Measurements from ENCODE around the gene AIG1. TPM values are rescaled to one million over a fixed set of nuclear protein-coding genes. Genes with fewer than 3 reads are reported as not detected.
"Not testable (repeated sequence)": the region's sequence is repeated elsewhere in the genome, so short reads cannot be mapped to it uniquely, and the experiment has no call there.

The AIG1 gene
- total RNA-seq, 1 donor from 2014 or later, result 81.4 TPM

DNA sequence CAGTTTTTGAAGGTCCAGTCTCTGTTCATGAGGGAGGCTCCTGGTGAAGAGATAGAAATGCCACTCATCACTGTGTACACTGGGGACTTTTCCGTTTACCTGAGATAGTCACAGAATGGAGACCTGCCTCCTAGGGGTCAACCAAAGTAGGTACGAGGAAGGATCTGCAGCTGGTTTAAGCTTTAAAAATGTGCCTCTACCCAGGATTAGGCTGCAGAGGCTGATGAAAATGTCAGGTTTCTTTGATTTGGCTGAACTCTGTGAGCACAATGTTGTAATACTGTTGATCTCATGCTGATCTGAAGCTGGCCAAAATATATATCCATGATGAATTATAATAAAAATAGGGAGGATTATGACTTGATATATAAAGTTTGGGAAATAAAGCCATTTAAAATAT is 207.1 kb downstream of the AIG1 start:
- no peak for DNase-seq (ENCODE audit: low spot score)

DNA sequence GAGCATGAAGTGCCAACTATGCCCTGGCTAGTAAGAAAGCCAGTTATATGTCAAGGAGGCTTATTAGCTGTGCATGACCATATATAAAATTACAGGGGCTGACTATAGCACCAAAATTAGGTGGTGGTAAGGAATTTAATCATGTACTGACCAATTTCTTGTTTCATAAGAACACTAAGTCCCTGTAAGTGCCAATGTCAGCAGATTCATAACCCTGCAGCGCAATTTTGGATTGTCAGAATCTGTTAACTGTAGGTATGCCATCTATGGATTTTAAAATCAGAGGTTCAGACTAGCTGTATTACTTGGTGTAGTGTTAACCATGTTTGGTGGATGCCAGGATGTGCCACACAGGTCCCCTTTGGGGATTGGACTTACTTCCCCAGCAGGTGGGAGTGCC is 207.8 kb downstream of the AIG1 start:
- DNase-seq (ENCODE audit: low spot score), result no peak

DNA sequence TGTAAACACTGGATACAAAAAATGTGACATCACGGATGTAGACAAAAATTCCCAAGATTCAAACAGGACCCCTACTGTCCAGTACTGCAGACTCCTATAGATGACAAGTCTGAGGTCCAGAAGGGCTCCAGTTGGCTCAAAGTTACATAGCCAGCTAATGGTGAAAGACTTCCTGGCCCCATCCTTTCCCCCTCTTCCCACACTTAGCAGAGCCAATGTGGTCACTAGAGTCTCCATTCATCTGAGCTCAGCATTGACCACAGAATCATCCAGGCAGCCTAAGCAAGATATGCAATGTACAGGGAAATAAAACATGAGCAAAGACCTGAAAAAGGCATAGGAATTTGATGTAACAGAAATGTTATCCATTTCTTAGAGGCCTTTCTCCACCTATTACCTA is 209.3 kb downstream of the AIG1 start:
- no peak for DNase-seq (ENCODE audit: low spot score)

DNA sequence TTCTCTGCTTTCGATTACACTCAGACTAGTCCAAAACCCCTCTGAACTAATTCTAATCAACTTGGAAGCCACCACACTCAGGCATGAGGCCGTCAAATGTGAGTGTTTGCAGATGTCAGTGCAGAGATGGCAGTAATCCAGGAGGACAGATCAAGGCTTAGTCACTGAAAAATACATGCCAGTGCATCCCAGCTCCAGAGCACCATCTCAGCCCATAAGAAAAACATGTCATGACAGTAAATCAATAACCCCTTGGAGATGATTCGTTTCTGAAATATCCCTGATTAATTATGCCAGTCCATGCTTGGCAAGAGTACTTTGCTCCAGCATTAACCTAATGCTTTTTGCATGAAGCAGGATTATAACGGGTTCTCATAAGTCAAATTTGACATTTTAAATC is 210.3 kb downstream of the AIG1 start:
- DNase-seq (ENCODE audit: low spot score), result peak; percentile 16

DNA sequence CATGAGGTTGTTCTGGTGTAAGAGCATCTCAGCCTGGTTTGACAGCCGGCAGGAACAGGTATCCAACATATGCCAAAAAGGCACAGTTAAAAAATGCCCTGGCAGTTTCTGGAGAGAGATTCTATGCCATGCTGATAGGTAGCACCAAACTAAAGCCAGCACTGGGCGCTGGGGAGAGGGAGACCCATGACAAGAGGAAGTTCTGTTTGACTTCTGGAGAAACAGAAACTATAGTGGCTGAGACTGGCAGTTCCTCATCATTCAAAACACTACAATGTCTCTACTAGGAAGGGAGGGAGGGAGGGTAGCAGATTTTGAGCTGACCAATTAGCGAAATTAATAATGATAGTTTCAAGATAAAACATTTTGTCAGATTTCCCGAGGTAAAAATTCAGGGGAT is 215.7 kb downstream of the AIG1 start:
- DNase-seq (ENCODE audit: low spot score), result no peak

DNA sequence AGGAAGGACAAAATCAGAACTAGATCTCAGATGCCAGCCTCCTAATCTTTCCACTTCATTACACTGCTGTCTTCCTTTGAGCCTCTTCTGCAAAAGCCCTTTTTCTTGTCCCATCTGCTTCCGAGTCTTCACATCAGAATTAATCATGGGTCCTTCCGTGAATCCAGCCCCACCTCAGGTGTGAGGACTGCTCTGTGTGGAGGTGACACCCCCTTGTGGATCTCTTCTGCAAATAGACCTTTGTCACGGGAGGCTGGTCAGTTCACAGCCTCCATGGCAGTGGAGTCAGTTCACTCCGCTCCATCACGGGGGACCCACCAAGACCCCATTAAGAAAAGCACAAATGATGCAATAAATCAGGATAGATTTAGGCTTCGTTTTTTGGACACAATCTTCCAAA is 218.7 kb downstream of the AIG1 start:
- DNase-seq (ENCODE audit: low spot score), result no peak

DNA sequence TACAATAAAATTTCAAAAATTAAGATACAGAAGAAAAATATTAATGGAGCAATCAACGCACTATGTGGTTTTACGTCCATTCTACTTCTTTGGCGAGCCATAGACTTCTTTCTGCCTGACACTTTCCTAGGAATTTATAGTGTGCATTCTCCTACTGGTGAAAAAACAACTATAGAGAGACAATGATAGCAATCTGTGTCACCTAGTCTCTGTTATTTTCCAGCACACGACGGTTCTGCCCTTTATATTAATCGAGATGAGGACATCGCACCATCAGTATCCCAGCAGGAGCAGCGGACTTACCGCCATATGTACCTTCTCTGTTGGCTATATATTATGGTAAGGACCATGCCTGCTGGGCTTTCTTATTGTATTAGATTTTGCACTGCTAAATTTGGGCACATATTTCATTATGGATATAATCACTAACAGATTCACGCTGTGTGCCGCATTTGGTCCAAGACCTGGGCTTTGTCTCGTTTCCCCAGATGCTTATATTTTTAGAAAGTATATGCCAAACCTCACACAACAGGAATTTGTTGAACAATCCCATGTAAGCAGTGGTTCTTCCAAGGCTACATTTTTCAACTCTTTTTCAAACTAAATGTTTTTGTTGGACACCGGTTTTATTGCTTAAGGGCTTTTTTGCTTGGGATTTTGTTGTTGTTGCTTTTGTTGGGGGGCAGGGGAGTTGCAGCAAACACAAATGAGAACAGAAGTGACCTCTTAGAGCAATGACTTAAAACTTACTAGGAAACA is 223.4 kb downstream of the AIG1 start:
- no peak for DNase-seq (ENCODE audit: low spot score)

DNA sequence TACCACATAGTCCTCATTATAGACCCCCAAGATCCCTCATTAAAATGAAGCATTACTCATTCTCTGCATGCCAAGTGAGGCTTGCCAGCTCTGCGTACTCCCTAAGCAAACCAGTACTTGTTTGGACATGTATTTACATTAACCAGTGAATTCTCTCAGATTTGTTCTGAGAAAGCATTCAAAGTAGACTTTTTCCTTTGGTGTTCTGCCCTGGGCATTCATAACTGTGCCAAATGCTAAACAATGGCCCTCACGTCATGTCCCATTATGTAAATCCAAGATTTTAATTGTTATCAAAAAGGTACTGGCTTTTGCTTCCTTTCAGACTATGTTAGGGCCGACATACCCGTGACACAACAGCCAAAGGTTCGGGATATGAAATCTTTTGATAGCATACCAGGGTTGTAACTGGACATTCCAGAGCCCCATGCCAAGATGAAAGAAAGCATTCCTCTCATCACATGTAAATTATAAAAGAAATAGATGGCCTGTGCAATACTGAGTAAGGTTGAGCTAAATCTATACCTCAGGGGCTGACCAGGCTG is 225.6 kb downstream of the AIG1 start:
- no peak for DNase-seq (ENCODE audit: low spot score)

DNA sequence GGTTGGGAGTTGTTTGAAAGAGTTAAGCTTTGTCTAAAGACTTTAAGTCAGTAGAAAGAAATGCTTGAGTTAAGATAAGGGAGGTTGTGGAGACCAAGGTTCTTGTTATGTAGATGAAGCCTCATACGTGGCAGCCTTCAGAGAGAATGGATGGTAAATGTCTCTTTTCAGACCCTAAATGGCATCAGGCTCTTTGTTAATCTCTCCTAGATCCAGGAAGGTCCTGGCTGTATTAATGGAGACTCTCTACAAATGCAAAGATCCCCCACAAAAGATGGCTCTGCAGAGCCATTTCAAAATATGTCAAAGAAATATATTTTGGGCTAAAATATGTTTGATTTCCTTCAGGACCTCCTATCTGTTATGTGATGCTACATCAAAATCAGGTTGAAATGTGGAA is 228.2 kb downstream of the AIG1 start:
- no peak for DNase-seq (ENCODE audit: low spot score)

DNA sequence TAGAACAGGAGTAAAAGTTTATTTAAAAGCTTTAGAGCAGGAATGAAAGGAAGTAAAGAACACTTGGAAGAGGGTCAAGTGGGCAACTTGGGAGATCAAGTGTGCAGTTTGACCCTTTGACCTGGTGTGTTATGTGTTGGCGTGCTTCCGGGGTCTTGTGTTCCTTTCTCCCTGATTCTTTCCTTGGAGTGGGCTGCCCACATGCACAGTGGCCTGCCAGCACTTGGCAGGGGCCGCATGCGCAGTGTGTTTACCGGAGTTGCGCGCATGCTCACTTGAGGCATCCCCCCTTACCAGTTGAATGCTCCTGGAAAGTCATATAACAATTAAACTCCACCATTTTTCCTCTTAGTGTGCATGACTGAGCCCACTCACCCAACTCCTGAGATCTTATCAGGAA is 229.5 kb downstream of the AIG1 start:
- DNase-seq (ENCODE audit: low spot score), result no peak

DNA sequence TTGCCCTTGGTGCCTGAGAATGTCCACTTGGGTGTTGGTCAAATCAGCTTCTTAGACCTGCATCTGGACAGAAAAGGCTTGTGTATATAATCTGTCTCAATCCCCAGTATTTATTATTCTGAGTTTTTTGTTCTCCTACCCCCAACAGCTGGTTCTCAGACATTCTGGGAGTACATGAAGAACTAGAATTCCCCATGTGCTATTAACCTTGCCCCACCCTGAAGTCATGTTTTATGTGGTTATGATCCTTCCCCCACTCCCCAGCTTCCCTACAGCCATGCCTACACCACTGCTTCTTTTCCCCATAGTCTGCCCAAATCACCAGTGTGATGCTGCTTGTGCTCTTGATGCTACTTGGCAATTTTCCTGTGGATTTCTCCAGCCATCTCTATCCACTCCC is 232.8 kb downstream of the AIG1 start:
- DNase-seq (ENCODE audit: low spot score), result no peak

DNA sequence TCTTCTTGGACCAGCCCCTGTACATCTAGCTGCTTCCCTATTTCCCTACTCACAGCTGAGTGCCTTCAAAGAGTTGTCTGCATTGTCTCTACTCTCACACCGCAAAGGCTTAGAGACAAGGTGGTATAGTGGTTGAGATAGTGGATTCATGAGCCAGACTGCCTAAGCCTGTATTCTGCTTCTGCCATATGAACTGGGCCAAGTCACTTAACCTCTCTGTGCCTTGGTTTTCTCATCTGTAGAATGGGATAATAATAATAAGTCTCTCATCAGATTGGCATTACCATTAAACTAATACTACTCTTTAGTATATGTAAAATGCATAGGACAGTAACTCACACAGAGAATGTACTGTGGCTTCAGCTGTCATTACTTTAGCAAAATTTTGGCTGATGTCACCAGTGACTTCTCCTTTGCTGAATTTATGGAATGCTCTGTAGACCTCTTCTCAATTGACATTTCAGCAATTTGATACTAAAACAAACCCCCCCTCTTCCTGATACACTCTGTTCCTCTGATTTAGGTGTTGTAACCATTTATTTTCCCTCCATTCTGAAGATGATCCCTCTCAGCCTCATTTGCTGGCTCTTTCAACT is 233.7 kb downstream of the AIG1 start:
- DNase-seq (ENCODE audit: low spot score), result no peak

DNA sequence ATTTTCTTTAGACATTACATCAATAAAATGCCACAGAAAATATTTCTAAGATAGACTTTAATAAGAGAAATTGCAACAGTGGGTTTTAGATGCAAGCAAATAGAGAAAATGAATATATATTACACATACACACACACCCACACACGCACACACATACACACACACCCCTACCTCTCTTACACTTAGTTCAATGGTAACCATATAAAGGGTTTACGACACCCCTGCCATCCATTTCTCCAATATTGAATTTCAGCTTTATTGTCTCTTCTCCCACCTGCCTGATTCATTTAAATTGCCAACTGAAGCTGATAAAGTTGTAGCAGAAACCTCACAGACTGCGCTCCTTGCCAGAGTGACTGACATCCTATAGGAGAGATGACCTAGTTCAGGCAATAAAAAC is 235.2 kb downstream of the AIG1 start:
- DNase-seq (ENCODE audit: low spot score), result no peak

DNA sequence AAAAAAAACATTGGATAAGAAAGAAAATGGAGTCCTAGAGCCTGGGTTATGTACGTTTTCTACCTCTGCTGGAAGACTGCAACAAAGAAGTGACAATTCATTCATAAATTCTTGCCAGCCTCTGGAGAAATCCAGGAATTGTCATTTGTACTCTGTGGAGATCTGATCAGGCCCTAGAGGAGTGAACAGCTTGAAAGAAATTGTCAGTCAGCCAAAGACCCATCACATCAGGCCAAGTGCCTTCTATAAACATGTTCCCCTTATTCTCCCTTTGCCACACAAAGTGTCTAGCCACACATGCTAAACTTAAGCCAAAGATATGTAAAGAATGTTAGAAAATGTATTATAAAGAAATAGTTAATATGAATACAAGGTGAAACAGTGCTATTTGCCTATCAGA is 237.4 kb downstream of the AIG1 start:
- DNase-seq (ENCODE audit: low spot score), result no peak

DNA sequence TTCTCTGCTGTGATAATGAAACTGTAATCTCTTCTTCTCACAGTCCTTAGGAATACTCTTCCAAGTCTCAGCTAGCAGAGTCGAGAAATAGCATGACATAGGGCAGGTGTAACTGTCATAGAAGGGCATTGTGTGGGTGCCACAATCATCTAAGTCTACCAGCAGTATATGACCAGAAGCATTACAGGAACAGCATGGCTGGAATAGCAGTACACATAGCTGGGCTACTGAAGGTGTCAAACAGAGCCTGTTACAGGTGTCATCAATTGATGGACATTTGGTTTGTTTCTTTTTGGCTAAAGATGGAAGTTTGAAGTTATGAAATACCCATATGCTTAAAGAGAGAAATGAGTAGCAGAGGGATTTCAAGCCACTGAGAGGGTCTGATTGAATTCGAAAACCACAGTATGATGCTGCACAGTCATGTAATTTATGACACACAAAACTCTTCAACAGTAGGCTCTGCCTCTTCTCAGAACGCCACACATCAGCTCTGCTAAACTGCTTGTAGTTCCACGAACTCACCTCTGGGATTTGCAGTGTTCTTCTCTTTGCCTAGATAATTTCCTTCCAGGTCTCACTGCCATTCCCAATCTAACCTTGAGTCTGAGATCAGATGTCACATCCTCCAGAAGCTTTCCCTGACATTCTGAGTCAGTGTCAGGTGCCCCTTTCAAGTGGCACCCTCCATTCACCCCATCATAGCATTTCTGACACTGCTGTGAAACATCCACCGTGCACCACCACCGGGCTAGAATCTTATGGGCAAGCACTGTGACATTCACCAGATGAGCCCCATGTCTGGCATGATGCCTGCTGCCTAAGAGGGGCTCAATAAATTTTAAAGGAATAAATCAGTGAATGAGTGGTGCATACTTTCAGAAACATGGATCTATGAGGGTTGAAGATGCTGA is 238.8 kb downstream of the AIG1 start:
- DNase-seq (ENCODE audit: low spot score), result no peak

DNA sequence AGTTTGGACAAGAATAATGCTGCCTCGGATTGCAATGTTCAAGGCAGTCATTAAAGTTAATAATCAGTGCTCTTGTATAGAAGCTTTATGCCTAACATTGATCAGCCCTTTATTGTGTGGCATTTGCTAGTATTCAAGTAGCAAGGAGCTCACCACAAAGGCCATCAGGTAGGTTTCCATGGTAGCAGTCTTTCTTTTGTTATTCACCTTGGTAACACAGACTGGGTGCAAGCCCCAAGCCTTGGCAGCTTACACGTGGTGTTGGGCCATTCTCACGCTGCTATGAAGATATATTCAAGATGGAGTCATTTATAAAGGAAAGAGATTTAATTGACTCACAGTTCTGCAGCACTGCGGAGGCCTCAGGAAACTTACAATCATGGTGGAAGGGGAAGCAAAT is 240.5 kb downstream of the AIG1 start:
- DNase-seq (ENCODE audit: low spot score), result no peak

DNA sequence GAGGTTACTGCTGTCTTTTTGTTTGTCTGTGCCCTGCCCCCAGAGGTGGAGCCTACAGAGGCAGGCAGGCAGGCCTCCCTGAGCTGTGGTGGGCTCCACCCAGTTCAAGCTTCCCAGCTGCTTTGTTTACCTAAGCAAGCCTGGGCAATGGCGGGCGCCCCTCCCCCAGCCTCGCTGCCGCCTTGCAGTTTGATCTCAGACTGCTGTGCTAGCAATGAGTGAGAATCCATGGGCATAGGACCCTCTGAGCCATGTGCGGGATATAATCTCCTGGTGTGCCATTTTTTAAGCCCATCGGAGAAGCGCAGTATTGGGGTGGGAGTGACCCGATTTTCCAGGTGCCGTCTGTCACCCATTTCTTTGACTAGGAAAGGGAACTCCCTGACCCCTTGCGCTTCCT is 247.1 kb downstream of the AIG1 start:
- DNase-seq (ENCODE audit: low spot score), result not testable (repeated sequence)

DNA sequence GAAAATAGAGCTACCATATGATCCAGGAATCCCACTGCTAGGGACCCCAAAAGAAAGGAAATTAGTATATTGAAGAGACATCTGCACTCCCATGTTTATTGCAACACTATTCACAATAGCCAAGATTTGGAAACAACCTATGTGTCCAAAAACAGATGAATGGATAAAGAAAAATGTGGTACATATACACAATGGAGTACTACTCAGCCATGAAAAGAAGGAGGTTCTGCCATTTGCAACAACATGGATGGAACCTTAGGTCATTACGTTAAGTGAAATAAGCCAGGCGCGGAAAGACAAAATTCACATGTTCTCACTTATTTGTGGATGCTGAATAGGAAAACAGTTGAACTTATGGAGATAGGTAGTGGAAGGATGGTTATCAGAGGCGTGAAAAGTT is 252.5 kb downstream of the AIG1 start:
- no peak for DNase-seq (ENCODE audit: low spot score)

DNA sequence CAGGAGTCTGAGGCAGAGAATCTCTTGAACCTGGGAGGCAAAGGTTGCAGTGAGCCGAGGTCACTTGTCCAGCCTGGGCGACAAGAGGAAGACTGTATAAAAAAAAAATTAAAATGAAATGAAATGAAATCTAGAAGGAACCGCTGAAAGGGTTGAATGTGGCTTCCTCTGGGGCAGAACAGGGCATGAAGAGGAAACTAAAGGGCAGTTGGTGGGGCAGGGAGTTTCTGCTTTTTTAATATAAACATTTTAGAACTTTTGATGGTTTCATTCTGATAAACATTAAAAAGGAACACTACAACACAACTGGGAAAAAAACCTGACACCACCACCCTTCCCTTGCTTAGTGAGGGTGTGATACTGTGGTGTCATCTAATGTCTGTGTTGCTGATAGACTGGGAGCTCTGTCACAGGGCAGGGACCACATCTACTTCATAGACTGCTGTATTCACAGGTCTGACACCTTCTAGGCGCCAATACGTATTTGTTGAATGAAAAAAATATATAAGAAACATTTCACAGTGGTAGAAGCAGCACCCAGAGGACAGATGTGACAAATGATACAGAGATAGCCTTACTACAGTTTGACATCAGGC is 260.9 kb downstream of the AIG1 start:
- no peak for DNase-seq (ENCODE audit: low spot score)

DNA sequence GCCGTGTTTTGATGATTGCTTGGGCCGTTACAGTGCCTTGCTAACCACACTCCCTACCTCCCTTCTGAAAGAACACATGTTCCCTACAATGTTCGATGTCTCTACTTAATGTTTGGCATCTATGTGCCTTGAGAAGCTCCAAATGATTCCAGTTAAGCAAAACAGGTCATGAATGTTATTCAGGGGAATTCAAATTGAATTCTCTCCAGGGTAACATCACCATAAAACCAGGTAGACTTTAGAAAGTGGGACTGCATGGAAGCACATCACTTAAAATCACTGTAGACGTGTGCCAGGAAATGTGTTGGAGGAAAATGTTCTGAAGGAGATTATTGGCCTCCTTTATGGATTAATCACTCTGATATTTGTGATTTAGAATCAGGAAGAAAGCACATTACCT is 261.7 kb downstream of the AIG1 start:
- no peak for DNase-seq (ENCODE audit: low spot score)

DNA sequence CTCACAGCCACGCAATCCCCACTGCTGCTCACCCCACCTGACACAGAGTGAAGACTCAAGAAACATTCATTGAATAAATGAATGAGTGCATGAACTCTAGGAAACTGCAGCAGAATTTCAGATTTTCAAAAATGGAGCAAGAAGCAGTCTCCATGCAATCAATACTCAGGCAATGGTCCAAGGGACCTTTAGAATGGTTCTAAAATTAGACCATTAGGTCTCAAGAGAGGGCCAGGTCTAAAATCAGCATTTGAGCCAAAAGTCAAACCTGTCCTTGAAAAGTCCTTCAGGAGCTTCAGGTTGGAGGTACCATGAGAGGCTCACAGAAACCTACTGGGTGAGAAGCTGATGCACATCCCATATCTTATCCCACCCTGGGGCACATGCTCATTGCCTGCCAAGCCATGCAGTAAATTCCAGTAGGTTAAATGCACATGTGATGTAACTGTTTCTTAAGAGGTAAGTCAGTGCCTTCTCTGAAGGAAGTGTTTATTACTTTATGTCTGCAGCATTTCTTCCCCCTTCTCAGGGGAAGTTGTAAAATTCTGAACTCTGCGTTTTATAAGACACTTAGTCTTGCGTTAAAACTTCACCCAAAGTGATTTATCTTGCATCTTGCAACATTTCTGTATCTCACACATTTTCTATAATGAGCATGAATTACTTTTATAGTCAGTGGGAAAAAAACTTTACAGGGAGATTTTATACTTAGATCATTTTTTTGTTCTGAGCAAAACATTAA is 263.2 kb downstream of the AIG1 start:
- no peak for DNase-seq (ENCODE audit: low spot score)

Measured in mucosa of gallbladder (tissue), 1 donor.